ENCODE data around the gene GMNN.

GMNN gene

GRCh38 chr6:24827162-24827561 is 52.4 kb downstream of the GMNN start (continued):
- TF ChIP-seq ZNF518A (tag by site-specific recombination; conservative IDR thresholded peaks at IDR 0.05; ENCODE audit: low read depth) (no peak), ZNF600 (tag by site-specific recombination; IDR thresholded peaks at IDR 0.05) (0 out of 2 replicates have a peak, but pooled peaks have one; percentile 15), ZNF174 (tag by site-specific recombination; IDR thresholded peaks at IDR 0.05) (no peak), ZNF404 (tag by site-specific recombination; IDR thresholded peaks at IDR 0.05) (no peak), ZNF292 (tag by site-specific recombination; IDR thresholded peaks at IDR 0.05; ENCODE audit: borderline replicate concordance, low read depth) (no peak), ZNF747 (tag by site-specific recombination; IDR thresholded peaks at IDR 0.05) (no peak), ZNF362 (tag by site-specific recombination; IDR thresholded peaks at IDR 0.05) (no peak), ZNF704 (tag by site-specific recombination; IDR thresholded peaks at IDR 0.05) (no peak), ZNF146 (tag by site-specific recombination; IDR thresholded peaks at IDR 0.05) (no peak), KLF9 (tag by site-specific recombination; IDR thresholded peaks at IDR 0.05; ENCODE audit: low read depth) (no peak), ZNF843 (tag by site-specific recombination; IDR thresholded peaks at IDR 0.05) (no peak), INSM2 (tag by site-specific recombination; IDR thresholded peaks at IDR 0.05) (no peak), ZNF239 (tag by site-specific recombination; IDR thresholded peaks at IDR 0.05) (no peak), ZNF132 (tag by site-specific recombination; IDR thresholded peaks at IDR 0.05; ENCODE audit: borderline replicate concordance) (no peak)

GRCh38 chr6:24827970-24828369 is 53.2 kb downstream of the GMNN start:
- H3K4me3 ChIP-seq (ENCODE audit: low read depth, low read length): no peak overlapping the region
- H3K9me3 ChIP-seq (ENCODE audit: control insufficient read depth, insufficient read depth, low read depth, low read length): no peaks in the 10 kb centered on the region
- H3K4me1 ChIP-seq (ENCODE audit: control insufficient read depth, insufficient read depth, low read length): no peaks in the 10 kb centered on the region; the same call in 1 of the 2 replicates
- ChIA-PET CTCF (interaction anchor here (1.1 kb wide), 1 partner anchor 28 kb away, joined by 4 read pairs; no protein-coding TSS in a partner anchor), POLR2A (no interaction called here)
- no peaks in the 10 kb centered on the region for H3K36me3 ChIP-seq (ENCODE audit: control insufficient read depth in 2 of 2, insufficient read depth in 1 of 2, low read length in 2 of 2)
- H3K27ac ChIP-seq (ENCODE audit: extremely low read depth, low read depth, low read length): no peak overlapping the region
- no peak for TF ChIP-seq ZNF701 (tag by site-specific recombination; IDR thresholded peaks at IDR 0.05)
- no peak for TF ChIP-seq ZBTB44 (tag by site-specific recombination; IDR thresholded peaks at IDR 0.05)
- TF ChIP-seq ZNF18 (tag by site-specific recombination; IDR thresholded peaks at IDR 0.05): no peak
- TF ChIP-seq ZNF629 (tag by site-specific recombination; IDR thresholded peaks at IDR 0.05): no peak
- no peak for TF ChIP-seq ZNF670 (tag by site-specific recombination; IDR thresholded peaks at IDR 0.05; ENCODE audit: low read depth)
- no peak for TF ChIP-seq ZBTB11 (tag by site-specific recombination; conservative IDR thresholded peaks at IDR 0.05; ENCODE audit: low read depth)
- TF ChIP-seq ZNF658 (tag by site-specific recombination; IDR thresholded peaks at IDR 0.05): no peak
- no peak for TF ChIP-seq ZNF571 (tag by site-specific recombination; IDR thresholded peaks at IDR 0.05)
